HCT116 (cell line): ENCODE measurements around the gene ARSG. TPM values are rescaled to one million over a fixed set of nuclear protein-coding genes. Genes with fewer than 3 reads are reported as not detected.

Experiments used
- ATAC-seq: fragments of 200-7000 bp; cut with Tn5 transposase; 2 replicates; pipeline ENCODE4 v1.9.1; 2020; ENCODE audit warnings: mild to moderate bottlenecking, moderate library complexity
- BruUV-seq: library from RNA; stranded (reverse); fragments of 400-500 nt; replicated peaks from 2 replicates; lab custom pipeline; 2021; lab: Mats Ljungman, UMichigan
- CTCF ChIA-PET: fragments of 300-600 bp; sonication (Branson Sonifier 250); formaldehyde crosslinking; loops from one replicate; lab custom pipeline; 2021; ENCODE audit warnings: antibody characterized with exemption; lab: Charles Lee
- POLR2A ChIA-PET: fragments of 300-600, 350-600 bp; sonication (Branson Sonifier 250); formaldehyde crosslinking; loops from one replicate; lab custom pipeline; 2021; ENCODE audit warnings: antibody characterized with exemption; lab: Charles Lee
- RAD21 ChIA-PET, 2 experiments: fragments of 300-600 bp; sonication (Branson Sonifier 250); formaldehyde crosslinking; loops; one replicate each; lab custom pipeline; 2023; ENCODE audit warnings: low total read pairs in 2 of 2; ENCODE audit not compliant: uncharacterized antibody in 2 of 2, unreplicated experiment in 2 of 2, low non-redundant PET in 1 of 2; lab: Charles Lee
- DNase-seq: peaks from one replicate; pipeline ENCODE4 v3.0.0-alpha.2; 2010; ENCODE audit warnings: low read depth, low spot score
- H2AFZ ChIP-seq: fragments of 200-600 bp; shearing (Covaris generic), sonication (generic); 2 replicates; pipeline ENCODE4 v1.6.1; 2017; ENCODE audit warnings: low read depth, mixed run types, mixed read lengths, antibody characterized with exemption, low read length; ENCODE audit not compliant: poor library complexity, severe bottlenecking
- H3K27ac ChIP-seq: 2 replicates; pipeline ENCODE4 v1.5.1; 2012; ENCODE audit warnings: low read depth, low read length
- H3K27me3 ChIP-seq: fragments of 200-600 bp; sonication (generic); 2 replicates; pipeline ENCODE4 v1.6.1; 2016; ENCODE audit warnings: mixed run types, low read length, mixed read lengths; ENCODE audit not compliant: insufficient read depth
- H3K36me3 ChIP-seq, 2 experiments: fragments of 200-500 bp in 1 of 2; fragments of 200-600 bp in 1 of 2; sonication (Bioruptor generic) in 1 of 2; sonication (generic) in 1 of 2; 2 replicates each; pipeline versions ENCODE4 v1.5.1 to v1.6.1; 2014 to 2016; ENCODE audit warnings: low read length in 2 of 2, inconsistent platforms in 1 of 2, mixed read lengths in 1 of 2, mixed run types in 1 of 2; ENCODE audit not compliant: insufficient read depth in 2 of 2, control insufficient read depth in 1 of 2
- H3K4me1 ChIP-seq, 2 experiments: fragments of 200-600 bp in 1 of 2; sonication (generic) in 1 of 2; 2 replicates each; pipeline versions ENCODE4 v1.5.1 to v1.6.1; 2012 to 2017; ENCODE audit warnings: low read length in 2 of 2, inconsistent platforms in 1 of 2, mild to moderate bottlenecking in 1 of 2, mixed read lengths in 1 of 2, mixed run types in 1 of 2, moderate library complexity in 1 of 2; ENCODE audit not compliant: insufficient read depth in 2 of 2, control insufficient read depth in 1 of 2
- H3K4me2 ChIP-seq: fragments of 200-600 bp; sonication (generic); 2 replicates; pipeline ENCODE4 v1.6.1; 2017; ENCODE audit warnings: mixed run types, low read length, mixed read lengths
- H3K4me3 ChIP-seq, 2 experiments: fragments of 200-600 bp in 1 of 2; sonication (generic) in 1 of 2; replicated peaks in 1 of 2; 2 replicates each; pipeline ENCODE4 v1.5.1; 2011 to 2016; ENCODE audit warnings: low read length in 2 of 2, control low read depth in 1 of 2, low read depth in 1 of 2, mild to moderate bottlenecking in 1 of 2, mixed read lengths in 1 of 2, mixed run types in 1 of 2
- H3K79me2 ChIP-seq: fragments of 200-600 bp; sonication (generic); 2 replicates; pipeline ENCODE4 v1.6.1; 2017; ENCODE audit warnings: mild to moderate bottlenecking, mixed run types, low read length, moderate library complexity, mixed read lengths; ENCODE audit not compliant: insufficient read depth
- H3K9ac ChIP-seq: fragments of 200-600 bp; sonication (generic); 2 replicates; pipeline ENCODE4 v1.6.1; 2016; ENCODE audit warnings: low read length, mixed read lengths
- H3K9me2 ChIP-seq: fragments of 200-600 bp; sonication (generic), shearing (Covaris generic); 2 replicates; pipeline ENCODE4 v1.6.1; 2017; ENCODE audit warnings: mixed run types, mild to moderate bottlenecking, moderate library complexity; ENCODE audit not compliant: insufficient read depth
- H3K9me3 ChIP-seq, 2 experiments: fragments of 200-500 bp in 1 of 2; fragments of 200-600 bp in 1 of 2; sonication (Bioruptor generic) in 1 of 2; sonication (generic) in 1 of 2; 2 replicates each; pipeline ENCODE4 v1.6.1; 2014 to 2017; ENCODE audit warnings: low read length in 2 of 2, mixed read lengths in 2 of 2, inconsistent platforms in 1 of 2, low read depth in 1 of 2, mild to moderate bottlenecking in 1 of 2, mixed run types in 1 of 2, moderate library complexity in 1 of 2; ENCODE audit not compliant: control insufficient read depth in 1 of 2, insufficient read depth in 1 of 2
- H4K20me1 ChIP-seq: fragments of 200-600 bp; sonication (generic), shearing (Covaris generic); 2 replicates; pipeline ENCODE4 v1.6.1; 2017; ENCODE audit warnings: mixed run types, mild to moderate bottlenecking, moderate library complexity; ENCODE audit not compliant: insufficient read depth
- ATF3 ChIP-seq: IDR thresholded peaks from 2 replicates; pipeline ENCODE4 v1.6.1; 2012
- CBX3 ChIP-seq: IDR thresholded peaks from 2 replicates; pipeline ENCODE4 v1.6.1; 2012; ENCODE audit warnings: low read depth
- EZH2phosphoT487 ChIP-seq: fragments of 200-600 bp; IDR thresholded peaks from 2 replicates; pipeline ENCODE4 v1.6.1; 2018; ENCODE audit warnings: antibody characterized with exemption, borderline replicate concordance
- FOSL1 ChIP-seq: IDR thresholded peaks from 2 replicates; pipeline ENCODE4 v1.6.1; 2012; ENCODE audit warnings: low read depth
- POLR2A ChIP-seq: IDR thresholded peaks from 2 replicates; pipeline ENCODE4 v1.7.0; 2011; ENCODE audit warnings: borderline replicate concordance; ENCODE audit not compliant: insufficient read depth, insufficient read length; ENCODE audit errors: extremely low read depth
- SRF ChIP-seq: IDR thresholded peaks from 2 replicates; pipeline ENCODE4 v1.6.1; 2012; ENCODE audit warnings: low read depth
- ZBTB33 ChIP-seq: IDR thresholded peaks from 2 replicates; pipeline ENCODE4 v1.6.1; 2011; ENCODE audit warnings: mild to moderate bottlenecking, low read length, moderate library complexity; ENCODE audit not compliant: insufficient replicate concordance; ENCODE audit errors: extremely low read depth
- ZFX ChIP-seq: fragments of 450-650 bp; IDR thresholded peaks from 2 replicates; pipeline ENCODE4 v1.6.1; 2017
- intact Hi-C: fragments of 100-400 bp; cut with micrococcal nuclease; formaldehyde crosslinking; loops from 2 replicates; pipeline ENCODE4 v1.10.0; 2022
- total RNA-seq: library from RNA; stranded (reverse); gene quantifications from one replicate; pipeline ENCODE4 v1.2.1, GENCODE V29; 2021; ENCODE audit not compliant: unreplicated experiment

ARSG gene
- total RNA-seq, 1 experiment from 2014 or later = 17.1 TPM

GRCh38 chr17:68377771-68378267 is 86.5 kb downstream of the ARSG start:
- BruUV-seq = no TSS peak
- Histone ChIP-seq H3K9me2 (no peaks in the 10 kb centered on the region), H3K9me3 (no peaks in the 10 kb centered on the region), H3K4me3 (peak overlapping the region; percentile 20 to 31), H3K9ac (peak overlapping the region; percentile 58), H2AFZ (no peak overlapping the region), H3K4me1 (peaks cover 60 to 65% of the 10 kb centered on the region in 2 experiments), H3K27me3 (no peaks in the 10 kb centered on the region), H3K79me2 (no peaks in the 10 kb centered on the region), H3K27ac (peak overlapping the region; percentile 96), H3K36me3 (no peaks in the 10 kb centered on the region), H4K20me1 (no peaks in the 10 kb centered on the region), H3K4me2 (peak overlapping the region; percentile 60)
- TF ChIP-seq ZFX (no peak), POLR2A (no peak), SRF (no peak), ZBTB33 (no peak), ATF3 (no peak), CBX3 (no peak), FOSL1 (no peak), EZH2phosphoT487 (no peak)
- CTCF ChIA-PET = interaction anchor here (0.8 kb wide), 1 partner anchor 21 kb away, joined by 3 read pairs; no protein-coding TSS in a partner anchor
- ATAC-seq = peak; percentile 10; the same call in 1 of the 2 replicates
- intact Hi-C loops = no loop called here
- POLR2A ChIA-PET = interaction anchor here (0.6 kb wide), 1 partner anchor 329 kb away, joined by 3 read pairs; no protein-coding TSS in a partner anchor
- RAD21 ChIA-PET = no interaction called here
- DNase-seq = no peak
